Mammary epithelial cell (primary cell): ENCODE results near the gene UBR4.

Experiments
- EZH2 ChIP-seq: IDR thresholded peaks from 2 replicates; pipeline ENCODE4 v1.6.1; 2012; ENCODE audit warnings: low read length, inconsistent platforms, borderline replicate concordance
- TF ChIP-seq, protein P1 (sequence below), 2 donors: IDR thresholded peaks in 1 of 2; conservative IDR thresholded peaks in 1 of 2; 2 replicates each; pipeline ENCODE4 v1.5.1; 2011 to 2012; ENCODE audit warnings: inconsistent platforms in 2 of 2, low read length in 2 of 2, mild to moderate bottlenecking in 2 of 2, control low read depth in 1 of 2, low read depth in 1 of 2; ENCODE audit not compliant: insufficient read depth in 1 of 2; ENCODE audit errors: extremely low read depth in 1 of 2

DNA sequence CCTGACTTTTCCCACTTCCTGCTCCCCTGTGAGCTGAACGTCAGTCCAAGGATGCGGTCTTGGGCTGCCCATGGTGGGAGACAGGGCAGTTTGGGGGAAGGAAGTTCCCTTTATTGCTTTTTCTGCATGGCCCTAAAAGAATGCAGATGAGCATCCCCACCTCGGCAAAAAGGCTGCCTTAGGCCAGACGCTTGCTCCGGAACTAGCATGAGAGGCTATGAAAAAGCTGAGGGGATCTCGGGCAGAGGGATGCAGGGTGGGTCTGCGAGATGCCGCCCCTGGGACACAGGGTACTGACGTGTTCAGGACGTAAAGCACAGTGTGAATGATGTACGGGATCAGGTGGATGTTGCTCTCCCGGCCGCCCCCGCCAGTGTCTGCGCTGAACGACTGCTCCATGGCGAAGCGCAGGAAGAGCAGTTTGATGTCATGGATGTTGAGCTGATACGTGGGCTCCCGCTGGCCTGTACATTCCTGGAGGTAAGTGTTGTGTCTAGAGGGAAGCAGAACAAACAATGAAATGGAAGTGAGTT lies 125.8 kb downstream of the UBR4 start:
- TF ChIP-seq, protein P1, sequence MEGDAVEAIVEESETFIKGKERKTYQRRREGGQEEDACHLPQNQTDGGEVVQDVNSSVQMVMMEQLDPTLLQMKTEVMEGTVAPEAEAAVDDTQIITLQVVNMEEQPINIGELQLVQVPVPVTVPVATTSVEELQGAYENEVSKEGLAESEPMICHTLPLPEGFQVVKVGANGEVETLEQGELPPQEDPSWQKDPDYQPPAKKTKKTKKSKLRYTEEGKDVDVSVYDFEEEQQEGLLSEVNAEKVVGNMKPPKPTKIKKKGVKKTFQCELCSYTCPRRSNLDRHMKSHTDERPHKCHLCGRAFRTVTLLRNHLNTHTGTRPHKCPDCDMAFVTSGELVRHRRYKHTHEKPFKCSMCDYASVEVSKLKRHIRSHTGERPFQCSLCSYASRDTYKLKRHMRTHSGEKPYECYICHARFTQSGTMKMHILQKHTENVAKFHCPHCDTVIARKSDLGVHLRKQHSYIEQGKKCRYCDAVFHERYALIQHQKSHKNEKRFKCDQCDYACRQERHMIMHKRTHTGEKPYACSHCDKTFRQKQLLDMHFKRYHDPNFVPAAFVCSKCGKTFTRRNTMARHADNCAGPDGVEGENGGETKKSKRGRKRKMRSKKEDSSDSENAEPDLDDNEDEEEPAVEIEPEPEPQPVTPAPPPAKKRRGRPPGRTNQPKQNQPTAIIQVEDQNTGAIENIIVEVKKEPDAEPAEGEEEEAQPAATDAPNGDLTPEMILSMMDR (conservative IDR thresholded peaks at IDR 0.05 in 1 of 2, IDR thresholded peaks at IDR 0.05 in 1 of 2; ENCODE audit: extremely low read depth in 1 of 2, insufficient read depth in 1 of 2, low read depth in 1 of 2, low read length in 2 of 2): no peak
- TF ChIP-seq EZH2: no peak
